Epithelial cell of esophagus (primary cell): ENCODE results near the gene DPH6.
"Not testable (repeated sequence)": the region's sequence is repeated elsewhere in the genome, so short reads cannot be mapped to it uniquely, and the experiment has no call there.

Experiments used
- DNase-seq: peaks from one replicate; pipeline ENCODE4 v3.0.0; 2010; ENCODE audit warnings: low read depth
- H3K4me3 ChIP-seq: 2 replicates; pipeline ENCODE4 v1.5.1; 2011; ENCODE audit warnings: mild to moderate bottlenecking, low read length, control low read depth
- CTCF ChIP-seq: IDR thresholded peaks from 2 replicates; pipeline ENCODE4 v1.5.1; 2011; ENCODE audit warnings: low read depth, mild to moderate bottlenecking, low read length, control low read depth, inconsistent platforms; ENCODE audit not compliant: insufficient read depth; ENCODE audit errors: missing control alignments

DPH6 gene

DNA sequence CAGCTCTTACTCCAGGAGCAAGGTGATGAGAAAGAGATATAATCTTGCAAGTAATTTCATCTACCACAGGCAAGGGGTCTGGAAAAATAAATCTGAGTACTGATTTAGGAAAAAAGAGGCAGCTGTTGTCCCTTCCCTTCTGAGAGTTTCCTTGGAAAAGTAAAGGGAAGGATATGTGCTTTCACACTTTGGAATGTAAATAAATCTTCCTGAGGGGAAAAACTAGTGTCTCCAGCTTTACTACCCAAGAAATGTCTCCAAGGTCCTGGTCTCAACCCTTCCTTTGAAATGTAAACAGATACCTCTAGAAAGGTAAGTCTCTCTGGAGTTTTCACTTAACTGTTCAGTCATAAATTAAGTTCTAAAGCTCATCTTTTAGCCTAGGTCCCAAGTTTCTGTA is 102.6 kb downstream of the DPH6 start:
- no peak overlapping the region for H3K4me3 ChIP-seq
- no peak for TF ChIP-seq CTCF
- DNase-seq, result no peak

GRCh38 chr15:35442742-35443141 is 103.2 kb downstream of the DPH6 start:
- H3K4me3 ChIP-seq, result no peak overlapping the region
- TF ChIP-seq CTCF, result no peak
- no peak for DNase-seq

- not testable (repeated sequence) for H3K4me3 ChIP-seq, DNase-seq
Measured at GRCh38 chr15:35441279-35441678, 104.7 kb downstream of the DPH6 start.

DNA sequence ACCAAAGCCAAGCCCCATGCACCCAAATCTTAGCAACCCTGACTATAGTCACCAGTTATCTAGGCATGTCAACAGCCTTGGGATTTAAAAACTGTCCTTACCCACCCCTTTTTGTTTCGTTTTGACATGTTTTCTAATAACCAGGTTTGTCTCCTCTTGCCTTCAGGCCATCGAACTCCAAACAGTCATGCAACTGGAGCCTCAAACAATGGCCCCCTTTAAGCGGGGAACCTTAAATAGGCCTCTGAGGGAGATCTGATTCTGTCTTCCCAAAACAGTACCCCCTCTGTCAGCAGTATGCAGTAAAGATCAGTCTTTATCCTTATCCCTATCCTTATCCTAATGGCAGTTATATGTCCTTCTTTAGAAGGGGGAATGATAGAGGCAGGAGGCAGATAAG is 105.7 kb downstream of the DPH6 start:
- no peak overlapping the region for H3K4me3 ChIP-seq
- DNase-seq, result no peak
- no peak for TF ChIP-seq CTCF

DNA sequence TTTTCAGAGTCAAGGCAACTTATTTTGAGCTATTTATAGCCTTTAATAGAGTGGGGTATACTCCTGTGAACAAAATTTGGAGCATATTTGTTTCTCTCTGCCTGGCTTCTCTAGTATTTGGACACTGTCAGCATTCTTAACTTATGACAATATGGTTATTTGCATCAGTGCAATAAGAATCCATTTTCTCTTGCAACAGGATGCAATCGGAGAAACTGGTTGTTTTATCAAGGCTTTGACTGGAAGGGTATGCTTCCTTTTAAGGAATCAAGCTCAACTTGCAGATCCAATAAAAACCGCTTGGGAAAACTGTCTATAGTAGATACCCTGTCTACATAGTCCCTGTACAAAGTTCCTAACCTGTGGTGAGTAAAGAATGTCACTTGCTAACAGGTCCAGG is 106.7 kb downstream of the DPH6 start:
- no peak for TF ChIP-seq CTCF
- no peak overlapping the region for H3K4me3 ChIP-seq
- DNase-seq, result no peak

GRCh38 chr15:35437157-35437556 is 108.8 kb downstream of the DPH6 start:
- TF ChIP-seq CTCF, result peak; percentile 20

DNA sequence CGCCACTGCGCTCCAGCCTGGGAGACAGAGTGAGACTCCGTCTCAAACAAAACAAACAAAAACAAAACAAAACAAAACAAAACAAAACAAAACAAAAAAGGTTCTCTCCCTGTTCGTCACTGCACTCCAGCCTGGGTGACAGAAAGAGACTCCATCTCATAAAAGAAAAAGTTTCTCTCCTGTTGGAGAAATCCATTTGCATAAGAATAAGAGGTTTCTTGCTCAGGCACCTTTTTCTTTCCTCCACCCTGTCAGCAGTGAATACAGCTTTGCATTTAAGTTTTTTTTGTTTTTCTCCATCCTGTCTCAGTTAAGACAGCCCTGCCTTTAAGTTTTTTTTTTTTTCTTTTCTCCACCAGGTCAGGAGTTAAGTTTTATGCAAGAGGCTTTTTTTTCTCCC is 109.5 kb downstream of the DPH6 start:
- no peak for TF ChIP-seq CTCF
- no peak for DNase-seq
- H3K4me3 ChIP-seq, result no peak overlapping the region

More at GRCh38 chr15:35437157-35437556, 108.8 kb downstream of the DPH6 start:
- no peak overlapping the region for H3K4me3 ChIP-seq
- peak; percentile 6 for DNase-seq

DNA sequence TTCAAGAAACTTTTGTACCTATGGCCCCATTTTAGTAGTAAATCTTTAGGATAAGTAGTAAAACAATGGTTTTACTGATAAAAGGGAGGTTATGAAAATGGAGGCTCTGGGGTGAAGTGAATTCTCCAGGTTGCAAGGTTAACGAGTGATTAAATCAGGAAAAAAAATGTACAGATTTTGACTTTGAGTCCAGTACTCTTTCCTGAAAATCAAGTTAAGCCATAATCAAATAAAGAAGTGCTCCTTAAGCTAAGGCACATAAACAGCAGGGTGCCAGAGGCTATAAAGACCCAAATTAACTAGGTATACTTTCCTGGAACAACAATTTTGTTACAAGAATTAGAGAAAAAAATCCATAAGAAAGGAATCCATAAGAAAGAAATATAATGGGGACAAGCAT is 114.7 kb downstream of the DPH6 start:
- no peak overlapping the region for H3K4me3 ChIP-seq
- DNase-seq, result no peak
- TF ChIP-seq CTCF, result no peak
